ENCODE results near the gene FGR. TPM values are rescaled to one million over a fixed set of nuclear protein-coding genes. Genes with fewer than 3 reads are reported as not detected.

Gene FGR
- polyA plus RNA-seq, 1 donor = 1.2 TPM

DNA sequence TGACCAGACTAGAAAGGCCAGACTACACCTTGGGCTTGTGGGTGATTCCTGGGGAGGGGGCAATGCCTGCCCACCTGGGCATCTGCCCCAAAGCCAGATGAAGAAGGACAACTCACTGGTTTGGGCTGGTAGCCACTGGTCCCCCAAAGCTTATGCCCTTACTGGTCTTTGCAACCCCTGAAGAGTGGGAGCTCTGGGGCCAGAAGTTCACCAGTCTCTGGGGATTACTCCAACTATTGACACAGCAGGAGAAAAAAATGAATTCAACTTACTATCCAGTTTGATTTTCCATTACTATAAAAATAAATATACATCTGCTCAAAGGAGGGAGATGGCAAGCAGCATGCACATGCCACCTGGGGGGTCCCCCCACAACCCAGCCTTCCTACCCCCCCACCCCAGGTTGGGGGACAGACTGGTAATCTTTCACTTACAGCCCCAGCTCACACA is 33.6 kb downstream of the FGR start:
- no peak for DNase-seq

DNA sequence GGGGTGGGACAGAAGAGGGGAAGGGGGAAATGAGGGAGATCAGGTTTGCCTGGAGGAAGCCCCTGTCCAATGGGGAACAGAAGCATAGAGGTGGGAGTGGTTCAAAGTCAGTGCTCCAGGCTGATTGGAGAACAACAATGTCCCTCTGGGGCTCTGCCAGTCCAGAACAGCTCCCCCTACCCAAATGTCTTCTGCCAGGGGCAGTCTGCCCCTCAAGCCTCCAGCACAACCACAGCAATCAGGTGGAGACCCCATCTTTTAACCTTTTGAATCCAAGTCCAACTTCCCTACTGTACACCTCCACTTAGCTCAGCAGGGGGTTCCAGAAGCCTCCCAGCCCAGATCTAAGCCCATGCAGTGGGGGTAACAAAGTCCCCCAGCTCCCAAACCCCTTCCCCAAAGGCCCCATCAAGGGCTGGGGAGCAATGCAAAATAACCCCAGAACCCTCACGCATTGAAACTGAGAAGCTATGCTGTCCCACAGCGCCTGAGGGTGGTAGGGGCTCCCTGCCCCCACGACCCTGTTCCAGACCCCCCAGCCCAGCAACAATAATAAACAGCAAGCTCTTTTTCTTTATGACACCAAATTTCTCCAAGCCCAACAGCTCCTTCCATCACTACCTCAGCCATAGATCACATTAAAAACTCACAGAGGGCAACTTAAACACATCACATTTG is 34.3 kb downstream of the FGR start:
- no peak for DNase-seq

DNA sequence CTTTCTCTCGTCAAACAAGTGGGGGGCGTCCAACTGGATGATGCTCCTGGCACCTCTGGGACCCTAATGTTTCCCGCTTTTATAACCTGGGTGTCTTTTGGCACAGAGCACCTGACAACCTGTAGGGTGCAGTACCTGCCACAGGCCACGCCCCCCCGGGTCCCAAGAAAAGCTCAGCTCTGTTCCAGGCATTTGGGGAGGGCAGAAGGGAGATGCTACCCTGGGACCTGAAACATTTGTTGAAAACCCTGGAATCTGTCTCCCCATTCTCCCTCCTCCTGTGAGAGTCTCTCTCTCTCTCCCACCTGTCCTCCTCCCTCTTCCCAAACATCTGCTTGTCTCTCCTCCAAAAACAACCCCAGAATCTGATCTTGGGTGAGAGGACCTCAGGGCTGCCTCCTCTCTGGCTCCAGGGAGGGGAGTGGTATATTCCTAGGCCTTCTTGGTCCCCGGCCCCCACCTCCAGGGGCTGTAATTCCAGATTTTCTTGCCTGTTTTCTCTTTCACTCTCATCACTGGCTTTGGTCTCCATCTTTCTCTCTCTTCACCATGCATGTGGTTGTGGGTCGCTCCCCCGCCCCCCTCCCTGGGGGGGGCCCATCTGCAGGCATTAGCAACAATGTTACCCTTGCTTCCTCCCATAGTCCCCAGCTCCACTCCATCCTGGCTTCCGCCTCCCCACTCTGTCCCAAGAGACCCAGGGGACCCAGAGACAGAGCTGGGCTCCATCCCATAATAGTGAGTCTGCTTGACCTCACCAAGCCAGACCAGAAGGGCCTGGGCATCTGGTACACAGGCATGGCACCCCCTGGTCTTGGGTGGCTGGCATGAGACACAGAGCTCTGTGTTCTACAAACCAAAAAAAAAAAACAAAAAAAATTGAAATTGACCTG is 35.1 kb downstream of the FGR start:
- no peak for DNase-seq

DNA sequence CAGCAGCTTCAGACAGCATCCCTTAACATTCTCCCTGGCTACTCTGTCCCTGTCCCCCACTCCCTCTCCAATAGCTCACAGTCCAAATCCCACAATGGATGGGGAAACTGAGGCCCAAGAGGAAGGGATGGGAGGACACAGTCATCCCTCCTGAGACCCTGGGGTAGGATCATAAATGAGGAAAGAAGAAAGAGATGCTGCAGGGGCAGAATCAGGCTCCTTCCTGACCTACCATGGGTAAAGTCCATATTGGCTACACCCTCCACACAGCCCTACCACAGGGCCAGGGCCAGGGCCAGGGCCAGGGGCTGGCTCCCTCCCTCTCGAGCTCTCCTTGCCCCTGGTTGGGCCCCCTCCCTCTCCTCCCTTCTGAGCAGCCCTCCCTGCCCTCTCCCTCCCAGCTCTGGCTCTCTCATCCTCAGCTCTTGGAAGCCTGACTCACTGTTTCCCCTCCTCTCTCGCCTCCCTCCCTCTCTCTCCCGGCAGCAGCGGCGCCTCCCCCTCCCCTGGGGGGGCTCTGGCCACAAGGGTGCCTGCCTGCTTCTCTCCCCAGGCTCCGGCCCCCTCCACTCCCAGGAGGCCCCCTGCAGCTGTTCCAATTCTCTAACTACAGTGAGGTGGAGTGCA is 36.0 kb downstream of the FGR start:
- no peak for DNase-seq

DNA sequence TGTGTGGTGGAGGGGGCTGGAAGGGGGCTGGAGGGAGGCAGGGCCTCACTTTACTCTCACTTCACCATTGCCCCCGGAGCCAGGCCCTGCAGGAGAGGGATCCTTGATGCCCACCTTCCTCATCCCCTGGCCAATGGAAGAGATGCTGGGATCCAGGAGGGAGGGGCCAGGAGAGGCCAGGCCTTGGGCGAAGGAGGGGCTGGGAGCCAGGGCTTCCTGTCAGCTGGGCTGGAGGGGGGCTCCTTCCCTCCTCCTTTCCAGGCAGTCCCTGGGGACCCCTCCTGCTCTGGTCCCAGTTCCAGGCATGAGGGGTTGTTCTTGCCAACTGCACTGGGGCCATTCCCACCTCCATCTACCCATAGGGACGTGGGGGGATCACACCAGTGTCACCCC is 36.7 kb downstream of the FGR start:
- DNase-seq = no peak

DNA sequence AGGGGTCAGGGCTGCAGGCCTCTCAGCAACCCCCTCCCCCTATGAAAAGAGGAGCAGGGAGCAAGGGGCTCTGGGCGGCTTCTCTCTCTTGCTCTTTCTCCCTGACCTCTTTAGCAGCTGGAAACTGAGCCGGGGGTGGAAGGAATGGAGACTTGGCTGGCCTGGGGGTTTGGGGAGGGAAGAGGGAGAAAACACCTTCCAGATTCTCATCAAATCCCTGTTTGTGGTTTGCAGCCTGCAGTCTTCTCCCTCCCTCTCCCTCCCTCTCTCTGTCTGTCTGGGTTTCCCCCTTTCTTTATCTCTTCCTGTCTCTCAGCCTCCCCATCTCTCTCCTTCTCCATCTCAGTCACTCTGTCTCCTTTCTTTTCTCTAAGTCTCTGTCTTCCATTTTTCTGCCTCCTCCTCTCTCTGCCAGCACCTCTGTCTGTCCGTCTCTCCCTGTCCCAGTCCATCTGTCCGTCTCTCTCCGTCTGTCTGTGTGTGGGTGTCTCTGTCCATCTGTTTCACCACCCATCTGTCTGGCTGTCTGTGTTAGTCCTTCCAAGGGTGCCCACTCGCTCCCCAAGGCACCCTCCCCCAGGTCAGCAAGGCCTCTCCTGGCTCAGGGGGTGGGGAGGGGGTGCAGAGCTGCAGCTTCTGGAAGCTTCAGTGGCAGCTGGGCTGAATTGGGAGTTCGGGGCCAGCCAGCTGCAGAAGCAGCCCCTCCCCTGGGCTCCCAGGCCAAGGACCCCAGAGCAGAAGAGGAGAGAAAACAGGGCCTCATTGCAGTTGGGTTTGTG is 37.3 kb downstream of the FGR start:
- DNase-seq = no peak

GRCh38 chr1:27596986-27597385 is 38.0 kb downstream of the FGR start:
- no peak for DNase-seq

- DNase-seq = no peak
Observed at GRCh38 chr1:27596261-27596660, 38.7 kb downstream of the FGR start.

DNA sequence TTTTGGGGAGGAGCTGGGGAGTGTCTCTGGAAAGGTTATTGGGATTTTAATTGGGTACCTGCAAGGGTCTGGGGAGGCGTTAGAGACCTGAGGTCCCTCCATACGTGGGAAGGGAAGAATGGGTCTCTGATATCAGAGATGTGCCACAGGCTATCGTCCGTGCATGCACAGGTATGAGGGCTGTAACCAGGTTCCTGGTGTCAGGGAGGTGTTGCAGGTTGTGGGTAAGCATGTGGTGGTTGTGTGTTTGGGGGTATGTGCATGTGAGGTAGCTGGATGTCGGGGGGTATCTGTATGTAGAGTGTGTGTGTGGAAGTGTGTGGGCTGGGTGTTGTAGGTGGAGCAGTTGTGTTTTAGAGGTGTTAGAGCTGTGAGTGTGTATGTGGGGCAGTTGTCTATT is 39.4 kb downstream of the FGR start:
- no peak for DNase-seq

DNA sequence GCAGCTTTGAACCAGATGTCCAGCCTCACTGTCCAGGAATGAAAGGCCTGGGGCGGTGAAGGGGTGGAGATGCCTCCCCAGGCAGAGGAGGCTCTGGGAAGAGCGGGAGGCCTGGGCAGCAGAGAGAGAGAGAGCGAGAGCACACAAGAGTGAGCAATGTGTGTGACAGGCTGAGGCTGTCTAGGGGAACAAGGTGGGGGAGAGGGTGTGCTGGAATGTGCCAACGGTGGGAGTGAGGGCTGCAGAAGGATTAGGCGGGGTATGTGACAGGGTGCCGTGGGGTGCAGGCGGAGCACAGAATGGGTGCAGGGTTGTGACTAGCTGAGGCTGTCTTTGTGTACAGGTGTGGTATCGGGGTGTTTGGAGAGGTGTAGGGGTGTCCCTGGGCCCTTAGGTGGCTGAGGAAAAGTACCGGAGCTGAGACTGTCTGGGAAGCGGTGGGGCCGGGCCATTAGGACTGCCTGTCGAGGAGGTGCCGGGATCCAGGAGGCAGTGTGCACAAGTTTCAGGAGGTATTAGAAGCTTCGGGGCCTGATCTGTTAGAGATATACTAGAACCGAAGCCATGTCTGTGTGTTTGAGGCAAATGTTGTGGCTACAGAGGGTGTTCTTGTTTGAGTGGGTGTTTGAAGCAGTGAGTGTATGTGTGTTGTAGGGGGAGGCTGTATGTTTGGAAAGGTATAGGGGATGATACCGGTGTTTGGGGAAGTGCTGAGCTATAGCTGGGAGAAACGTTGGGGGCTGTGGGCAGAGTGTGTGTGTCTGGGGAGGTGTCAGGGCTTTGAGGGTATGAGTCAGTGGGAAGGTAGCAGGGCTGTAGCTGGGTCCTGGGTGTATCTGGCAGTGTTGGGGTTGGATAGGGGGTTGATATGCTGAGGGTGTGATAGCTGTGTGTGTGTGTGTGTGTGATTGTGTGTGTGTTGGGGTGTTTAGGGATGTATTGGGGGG is 40.1 kb downstream of the FGR start:
- no peak for DNase-seq

- DNase-seq = no peak
Observed at GRCh38 chr1:27593678-27594563, 41.1 kb downstream of the FGR start.

DNA sequence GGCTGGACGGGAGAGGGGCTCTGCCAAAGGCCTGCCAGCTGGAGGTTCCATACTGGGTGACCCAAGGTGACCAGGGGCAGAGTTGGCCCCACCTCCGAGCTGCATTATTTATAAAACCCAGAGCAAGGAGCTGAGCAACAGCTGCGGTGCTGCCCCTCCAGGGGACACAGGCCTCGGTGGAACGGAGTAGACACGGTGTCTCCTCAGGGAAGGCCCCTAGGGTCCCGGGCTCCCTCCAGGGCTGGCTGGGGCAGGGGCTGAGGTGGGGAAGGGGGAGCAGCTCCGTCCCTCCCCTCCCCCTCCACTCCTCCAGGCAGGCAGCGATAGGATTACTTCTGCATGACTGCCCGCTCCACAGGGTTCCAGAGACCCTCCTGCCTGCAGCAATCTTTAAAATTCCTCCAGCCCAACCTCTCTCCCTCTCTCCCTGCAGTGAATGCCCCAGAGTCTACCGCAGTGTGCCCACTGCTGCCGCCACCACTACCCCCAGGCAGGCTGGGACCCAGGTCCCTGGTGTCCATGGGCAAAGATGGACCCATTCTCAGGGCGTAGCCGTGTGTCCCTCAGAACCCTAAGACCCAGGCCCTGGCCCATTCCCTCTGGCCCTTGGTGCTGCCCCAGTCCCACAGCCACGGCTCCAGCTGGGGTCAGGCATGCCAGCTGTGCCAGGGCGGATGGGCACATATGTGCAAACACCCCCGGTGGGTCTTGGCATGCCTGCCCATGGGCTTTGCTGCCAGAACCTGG is 41.9 kb downstream of the FGR start:
- no peak for DNase-seq

- DNase-seq = no peak
Observed at GRCh38 chr1:27592232-27592930, 42.6 kb downstream of the FGR start.

DNA sequence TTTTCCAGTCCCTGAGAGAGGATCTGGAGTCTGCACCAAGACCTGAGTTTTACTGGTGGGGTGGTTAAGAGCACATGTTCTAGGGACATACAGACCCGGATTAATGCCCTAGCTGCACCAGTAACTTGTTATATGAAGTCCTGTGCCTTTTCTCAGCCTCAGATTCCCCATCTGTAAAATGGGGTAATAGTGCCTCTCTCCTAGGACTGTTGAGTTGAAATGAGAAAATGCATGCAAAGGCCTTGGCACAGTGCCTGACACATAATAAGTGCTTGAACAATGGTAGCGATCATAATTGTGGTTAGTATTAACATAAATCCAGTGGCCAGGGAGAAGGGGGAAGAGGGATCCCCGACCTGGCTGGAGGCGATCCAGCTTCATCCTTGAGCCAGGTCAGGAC is 43.4 kb downstream of the FGR start:
- DNase-seq = no peak

GRCh38 chr1:27590917-27591508 is 44.0 kb downstream of the FGR start:
- no peak for DNase-seq

DNA sequence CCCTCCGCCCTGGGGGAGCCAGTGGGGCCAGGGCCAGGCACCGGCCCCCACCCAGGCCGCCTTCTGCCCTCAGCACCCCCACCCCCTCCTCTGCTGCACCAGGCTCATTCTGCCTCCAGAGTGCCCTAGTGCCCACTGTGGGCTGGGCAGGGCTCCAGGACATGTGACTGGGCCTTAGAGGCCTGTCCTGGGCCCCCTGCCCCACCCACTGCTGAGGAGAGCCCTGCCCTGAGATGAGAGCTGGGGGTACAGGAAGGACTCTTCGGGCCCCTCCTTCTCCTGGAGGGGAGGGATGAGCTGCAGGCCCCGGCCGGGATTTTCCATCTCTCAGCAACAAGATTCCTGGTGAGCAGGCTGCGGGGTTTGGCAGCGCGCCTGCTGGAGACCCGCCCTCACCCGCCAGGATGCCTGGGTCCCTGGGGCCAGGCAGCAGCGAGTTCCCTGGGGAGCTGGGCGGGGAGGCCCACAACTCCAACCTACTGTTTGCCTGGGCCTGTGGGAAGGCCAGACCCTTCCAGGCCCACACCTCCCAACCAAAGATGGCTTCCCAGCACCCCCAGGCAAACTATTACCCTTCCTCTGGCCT is 45.1 kb downstream of the FGR start:
- DNase-seq = no peak

- DNase-seq = no peak
Observed at GRCh38 chr1:27589441-27589840, 45.5 kb downstream of the FGR start.
